Spleen (tissue), 7 donors: ENCODE measurements around the gene ZNF695.
"Not testable (repeated sequence)": the region's sequence is repeated elsewhere in the genome, so short reads cannot be mapped to it uniquely, and the experiment has no call there.

Experiments
- POLR2A ChIP-seq, 3 donors: fragments of 450-650 bp; IDR thresholded peaks; one replicate each; pipeline ENCODE4 v1.5.1; 2017; ENCODE audit warnings: antibody characterized with exemption in 3 of 3, mild to moderate bottlenecking in 1 of 3
- POLR2AphosphoS5 ChIP-seq, 3 donors: sonication (generic); formaldehyde crosslinking; IDR thresholded peaks; one replicate each; pipeline ENCODE4 v1.5.1; 2017; ENCODE audit warnings: antibody characterized with exemption in 3 of 3
- TF ChIP-seq, protein P1 (sequence below), 11 experiments: fragments of 200-600 bp in 7 of 11; fragments of 450-650 bp in 4 of 11; sonication (generic) in 4 of 11; IDR thresholded peaks in 8 of 11; conservative IDR thresholded peaks in 3 of 11; 1 replicate in 7 of 11; 2 replicates in 4 of 11; pipeline versions ENCODE4 v1.4.0 to v1.8.0; 2016 to 2021; ENCODE audit warnings: antibody characterized with exemption in 11 of 11, inconsistent platforms in 4 of 11, mild to moderate bottlenecking in 1 of 11
- donor health status: DM: no; HTN: no; CAD: no; lungs with moderate emphysema.
- donor health status: DM: no; HTN: no; CAD: no.
- donor health status: DM: no; HTN: no; CAD: no.

DNA sequence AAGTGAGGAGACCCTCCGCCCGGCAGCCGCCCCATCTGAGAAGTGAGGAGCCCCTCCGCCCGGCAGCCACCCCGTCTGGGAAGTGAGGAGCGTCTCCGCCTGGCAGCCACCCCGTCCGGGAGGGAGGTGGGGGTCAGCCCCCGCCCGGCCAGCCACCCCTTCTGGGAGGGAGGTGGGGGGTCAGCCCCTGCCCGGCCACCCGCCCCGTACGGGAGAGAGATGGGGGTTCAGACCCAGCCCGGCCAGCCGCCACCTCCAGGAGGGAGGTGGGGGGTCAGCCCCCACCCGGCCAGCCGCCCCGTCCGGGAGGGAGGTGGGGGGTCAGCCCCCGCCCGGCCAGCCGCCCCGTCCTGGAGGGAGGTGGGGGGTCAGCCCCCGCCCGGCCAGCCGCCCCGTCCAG, 24.4 kb upstream of the ZNF695 start:
- TF ChIP-seq, protein P1, sequence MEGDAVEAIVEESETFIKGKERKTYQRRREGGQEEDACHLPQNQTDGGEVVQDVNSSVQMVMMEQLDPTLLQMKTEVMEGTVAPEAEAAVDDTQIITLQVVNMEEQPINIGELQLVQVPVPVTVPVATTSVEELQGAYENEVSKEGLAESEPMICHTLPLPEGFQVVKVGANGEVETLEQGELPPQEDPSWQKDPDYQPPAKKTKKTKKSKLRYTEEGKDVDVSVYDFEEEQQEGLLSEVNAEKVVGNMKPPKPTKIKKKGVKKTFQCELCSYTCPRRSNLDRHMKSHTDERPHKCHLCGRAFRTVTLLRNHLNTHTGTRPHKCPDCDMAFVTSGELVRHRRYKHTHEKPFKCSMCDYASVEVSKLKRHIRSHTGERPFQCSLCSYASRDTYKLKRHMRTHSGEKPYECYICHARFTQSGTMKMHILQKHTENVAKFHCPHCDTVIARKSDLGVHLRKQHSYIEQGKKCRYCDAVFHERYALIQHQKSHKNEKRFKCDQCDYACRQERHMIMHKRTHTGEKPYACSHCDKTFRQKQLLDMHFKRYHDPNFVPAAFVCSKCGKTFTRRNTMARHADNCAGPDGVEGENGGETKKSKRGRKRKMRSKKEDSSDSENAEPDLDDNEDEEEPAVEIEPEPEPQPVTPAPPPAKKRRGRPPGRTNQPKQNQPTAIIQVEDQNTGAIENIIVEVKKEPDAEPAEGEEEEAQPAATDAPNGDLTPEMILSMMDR (IDR thresholded peaks at IDR 0.05 in 8 of 11, conservative IDR thresholded peaks at IDR 0.05 in 3 of 11) = not testable (repeated sequence)
- not testable (repeated sequence) for TF ChIP-seq POLR2AphosphoS5, POLR2A (IDR thresholded peaks at IDR 0.05)
